ENCODE measurements around the gene AGAP3. TPM values are rescaled to one million over a fixed set of nuclear protein-coding genes. Genes with fewer than 3 reads are reported as not detected.

AGAP3 gene
- total RNA-seq, 1 experiment from 2014 or later = 70.2 TPM

DNA sequence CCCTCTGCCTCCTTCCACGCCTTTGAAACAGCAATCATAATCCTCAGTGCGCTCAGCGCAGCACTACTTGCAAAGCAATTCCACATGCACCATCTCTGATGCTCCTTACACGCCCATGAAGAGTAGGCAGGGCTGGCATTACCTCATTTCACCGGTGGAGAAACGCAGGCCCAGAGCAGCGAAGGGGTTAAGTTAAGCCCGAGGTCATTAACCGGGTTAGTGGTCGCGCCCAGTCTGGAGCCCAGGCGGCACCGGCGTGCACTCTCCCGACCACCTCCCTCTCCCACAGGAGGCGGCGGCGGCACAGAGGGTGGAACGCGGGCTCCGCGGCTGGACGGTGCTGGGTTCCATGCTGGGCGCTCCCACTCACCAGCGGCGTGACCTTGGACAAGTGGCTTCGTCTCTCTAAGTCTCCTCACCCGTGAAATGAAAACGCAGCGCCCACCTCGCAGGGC is 6.2 kb upstream of the AGAP3 start:
- no peaks in the 10 kb centered on the region for H3K27me3 ChIP-seq (replicated peaks; ENCODE audit: control insufficient read depth, insufficient read depth, low read length)
- BruUV-seq (replicated peaks) = TSS peak; percentile 51
- H3K27me3 Mint-ChIP-seq (ENCODE audit: insufficient read depth, unreplicated experiment) = no peaks in the 10 kb centered on the region
- ChIA-PET CTCF (interaction anchor here (0.9 to 1.6 kb wide), 3 partner anchors 18 to 62 kb away, joined by 3 to 13 read pairs (median 5); no protein-coding TSS in a partner anchor), POLR2A (interaction anchor here (1.0 to 1.8 kb wide), 4 partner anchors 12 to 54 kb away, joined by 3 to 25 read pairs (median 12); partner anchors contain the start of gene ABCB8)
- H3K4me1 Mint-ChIP-seq (ENCODE audit: low read depth, unreplicated experiment) = peaks cover 9% of the 10 kb centered on the region
- H3K9me3 Mint-ChIP-seq (ENCODE audit: unreplicated experiment) = no peaks in the 10 kb centered on the region
- TF ChIP-seq, protein P1, sequence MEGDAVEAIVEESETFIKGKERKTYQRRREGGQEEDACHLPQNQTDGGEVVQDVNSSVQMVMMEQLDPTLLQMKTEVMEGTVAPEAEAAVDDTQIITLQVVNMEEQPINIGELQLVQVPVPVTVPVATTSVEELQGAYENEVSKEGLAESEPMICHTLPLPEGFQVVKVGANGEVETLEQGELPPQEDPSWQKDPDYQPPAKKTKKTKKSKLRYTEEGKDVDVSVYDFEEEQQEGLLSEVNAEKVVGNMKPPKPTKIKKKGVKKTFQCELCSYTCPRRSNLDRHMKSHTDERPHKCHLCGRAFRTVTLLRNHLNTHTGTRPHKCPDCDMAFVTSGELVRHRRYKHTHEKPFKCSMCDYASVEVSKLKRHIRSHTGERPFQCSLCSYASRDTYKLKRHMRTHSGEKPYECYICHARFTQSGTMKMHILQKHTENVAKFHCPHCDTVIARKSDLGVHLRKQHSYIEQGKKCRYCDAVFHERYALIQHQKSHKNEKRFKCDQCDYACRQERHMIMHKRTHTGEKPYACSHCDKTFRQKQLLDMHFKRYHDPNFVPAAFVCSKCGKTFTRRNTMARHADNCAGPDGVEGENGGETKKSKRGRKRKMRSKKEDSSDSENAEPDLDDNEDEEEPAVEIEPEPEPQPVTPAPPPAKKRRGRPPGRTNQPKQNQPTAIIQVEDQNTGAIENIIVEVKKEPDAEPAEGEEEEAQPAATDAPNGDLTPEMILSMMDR (IDR thresholded peaks at IDR 0.05; ENCODE audit: insufficient read depth in 1 of 2, low read depth in 1 of 2, low read length in 1 of 2, severe bottlenecking in 1 of 2, unreplicated experiment in 1 of 2) = no peak
- H3K4me1 ChIP-seq = peaks cover 22% of the 10 kb centered on the region
- H3K4me3 Mint-ChIP-seq (ENCODE audit: unreplicated experiment) = peak overlapping the region; percentile 93
- peak overlapping the region; percentile 98 for H3K4me3 ChIP-seq (ENCODE audit: low read depth, low read length)
- peak overlapping the region; percentile 55 for H3K27ac Mint-ChIP-seq (ENCODE audit: unreplicated experiment)
- no peaks in the 10 kb centered on the region for H3K36me3 ChIP-seq (ENCODE audit: control insufficient read depth, insufficient read depth, low read length)
- DNase-seq = peak; percentile 44 to 51
- intact Hi-C loops (cut with micrococcal nuclease; ENCODE audit: unreplicated experiment) = loop anchor here (1.0 kb wide), 1 partner anchor 18 kb away; no protein-coding TSS in a partner anchor
- H3K36me3 Mint-ChIP-seq (ENCODE audit: insufficient read depth, unreplicated experiment) = peaks cover 59% of the 10 kb centered on the region
- H3K9me3 ChIP-seq = no peaks in the 10 kb centered on the region

DNA sequence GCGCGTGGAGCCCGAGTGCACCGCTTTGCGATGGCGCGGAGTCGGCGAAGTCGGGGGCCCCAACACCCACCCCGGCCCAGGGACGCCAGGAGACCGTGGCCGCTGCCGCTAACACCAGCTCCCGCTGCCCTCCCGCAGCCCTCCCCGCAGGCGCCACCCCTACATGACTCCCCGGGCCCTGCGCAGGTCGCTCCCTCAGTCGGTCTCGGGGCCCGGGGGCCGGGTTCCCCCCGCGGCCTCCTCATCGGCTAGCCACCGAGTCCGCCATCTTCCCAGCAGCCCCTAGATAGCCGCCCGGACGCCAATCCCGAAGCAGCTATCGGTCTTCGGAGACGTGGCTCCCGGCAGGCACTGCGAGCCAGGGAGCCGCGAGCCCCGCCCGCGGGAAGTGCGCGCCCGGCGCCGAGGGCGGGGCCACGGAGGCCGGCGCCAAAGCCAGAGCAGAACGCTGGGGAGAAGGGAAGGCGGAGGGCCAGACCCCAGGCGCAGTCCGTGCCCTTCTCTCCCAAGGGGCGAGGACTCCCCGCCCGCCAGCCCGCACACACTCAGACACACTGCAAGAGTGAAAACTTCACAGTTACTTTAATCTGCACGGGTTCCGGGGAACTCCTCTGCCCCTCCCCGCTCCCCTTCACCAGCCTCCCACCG is 5.6 kb upstream of the AGAP3 start, which contains the start of gene FASTK:
TSS of gene FASTK (minus strand) at position 288 of the 648 bp plus-strand sequence. CDS start at position 245, 43 bp downstream.
- no TSS peak for BruUV-seq (replicated peaks)
- intact Hi-C loops (cut with micrococcal nuclease; ENCODE audit: unreplicated experiment) = loop anchor here (1.0 kb wide), 1 partner anchor 18 kb away; no protein-coding TSS in a partner anchor
- Histone ChIP-seq H3K4me1 (peaks cover 26% of the 10 kb centered on the region), H3K36me3 (ENCODE audit: control insufficient read depth, insufficient read depth, low read length) (no peaks in the 10 kb centered on the region), H3K9me3 (no peaks in the 10 kb centered on the region), H3K4me3 (ENCODE audit: low read depth, low read length) (peak within 1 kb of the TSS; percentile 98), H3K27me3 (replicated peaks; ENCODE audit: control insufficient read depth, insufficient read depth, low read length) (no peaks in the 10 kb centered on the region)
- DNase-seq = peak; percentile 91 to 92
- Mint-ChIP-seq H3K36me3 (ENCODE audit: insufficient read depth, unreplicated experiment) (peaks cover 56% of the 10 kb centered on the region), H3K9me3 (ENCODE audit: unreplicated experiment) (no peaks in the 10 kb centered on the region), H3K27me3 (ENCODE audit: insufficient read depth, unreplicated experiment) (no peaks in the 10 kb centered on the region), H3K4me1 (ENCODE audit: low read depth, unreplicated experiment) (peaks cover 13% of the 10 kb centered on the region), H3K4me3 (ENCODE audit: unreplicated experiment) (peak within 1 kb of the TSS; percentile 93), H3K27ac (ENCODE audit: unreplicated experiment) (peak within 1 kb of the TSS; percentile 87)
- TF ChIP-seq, protein P1 (IDR thresholded peaks at IDR 0.05; ENCODE audit: insufficient read depth in 1 of 2, low read depth in 1 of 2, low read length in 1 of 2, severe bottlenecking in 1 of 2, unreplicated experiment in 1 of 2) = no peak
- ChIA-PET CTCF (interaction anchor here (0.6 to 1.6 kb wide), 4 partner anchors 18 to 62 kb away, joined by 3 to 13 read pairs (median 4); partner anchors contain the start of gene CDK5), POLR2A (interaction anchor here (0.7 to 1.8 kb wide), 5 partner anchors 13 to 172 kb away, joined by 3 to 25 read pairs (median 10); partner anchors contain the start of gene ABCB8)

Data from Caco-2 (cell line).